Lower lobe of right lung (tissue), 2 donors: ENCODE measurements around the gene TMEM74B. TPM values are rescaled to one million over a fixed set of nuclear protein-coding genes. Genes with fewer than 3 reads are reported as not detected.
"Not testable (repeated sequence)": the region's sequence is repeated elsewhere in the genome, so short reads cannot be mapped to it uniquely, and the experiment has no call there.

Experiments
- ATAC-seq, 2 donors: fragments of 200-7000 bp; cut with Tn5 transposase; one replicate each; pipeline ENCODE4 v1.9.1; 2020 to 2022; ENCODE audit warnings: mild to moderate bottlenecking in 2 of 2, moderate library complexity in 2 of 2
- DNase-seq: peaks from one replicate; pipeline ENCODE4 v3.0.0-alpha.2; 2020
- H3K27ac ChIP-seq: fragments of 200-600 bp; one replicate; pipeline ENCODE4 v1.8.0; 2022
- H3K27me3 ChIP-seq: fragments of 200-600 bp; one replicate; pipeline ENCODE4 v1.8.0; 2022; ENCODE audit warnings: low read depth
- H3K36me3 ChIP-seq: fragments of 200-600 bp; one replicate; pipeline ENCODE4 v1.8.0; 2022; ENCODE audit warnings: mild to moderate bottlenecking
- H3K4me1 ChIP-seq: fragments of 200-600 bp; one replicate; pipeline ENCODE4 v1.8.0; 2022
- H3K4me3 ChIP-seq: fragments of 200-600 bp; one replicate; pipeline ENCODE4 v1.8.0; 2022; ENCODE audit warnings: mild to moderate bottlenecking
- H3K9me3 ChIP-seq: fragments of 200-600 bp; one replicate; pipeline ENCODE4 v1.8.0; 2022
- CTCF ChIP-seq: fragments of 200-600 bp; IDR thresholded peaks from one replicate; pipeline ENCODE4 v1.8.0; 2022; ENCODE audit warnings: antibody characterized with exemption, mild to moderate bottlenecking
- intact Hi-C: fragments of 100-400 bp; cut with DNase I; formaldehyde crosslinking; loops from one replicate; pipeline ENCODE4 v1.11.0; 2022
- total RNA-seq: library from RNA; stranded (reverse); fragmentation: NEBNext Ultra II Directional; extraction: Animal tissue kit (Norgen Biotek cat#: 25700); gene quantifications from one replicate; pipeline ENCODE4 v1.2.1, GENCODE V29; 2021
- donor health status: DM: no; HTN: yes; CAD: no; lungs with severe emphysema.

The TMEM74B gene
- total RNA-seq, 1 donor from 2014 or later, result 15.8 TPM

DNA sequence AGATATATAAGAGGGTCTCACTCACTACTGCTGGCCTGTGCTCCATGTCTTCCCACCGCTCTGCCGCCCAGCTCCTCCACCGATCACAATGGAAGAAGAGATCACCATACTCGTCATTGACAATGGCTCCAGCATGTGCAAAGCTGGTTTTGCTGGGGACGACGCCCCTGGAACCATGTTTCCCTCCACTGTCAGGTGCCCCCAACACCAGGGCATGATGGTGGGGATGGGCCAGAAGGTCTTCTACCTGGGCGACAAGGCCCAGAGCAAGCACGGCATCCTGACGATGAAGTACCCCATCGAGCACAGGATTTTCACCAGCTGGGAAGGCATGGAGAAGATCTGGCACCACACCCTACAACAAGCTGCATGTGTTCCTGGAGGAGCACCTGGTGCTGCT is 24.3 kb downstream of the TMEM74B start:
- no peak for TF ChIP-seq CTCF
- Histone ChIP-seq H3K27me3 (no peaks in the 10 kb centered on the region), H3K4me3 (no peak overlapping the region), H3K27ac (no peak overlapping the region), H3K4me1 (no peaks in the 10 kb centered on the region), H3K9me3 (no peaks in the 10 kb centered on the region), H3K36me3 (peaks cover 74% of the 10 kb centered on the region)
- intact Hi-C loops, result no loop called here
- ATAC-seq, result no peak
- DNase-seq, result no peak

DNA sequence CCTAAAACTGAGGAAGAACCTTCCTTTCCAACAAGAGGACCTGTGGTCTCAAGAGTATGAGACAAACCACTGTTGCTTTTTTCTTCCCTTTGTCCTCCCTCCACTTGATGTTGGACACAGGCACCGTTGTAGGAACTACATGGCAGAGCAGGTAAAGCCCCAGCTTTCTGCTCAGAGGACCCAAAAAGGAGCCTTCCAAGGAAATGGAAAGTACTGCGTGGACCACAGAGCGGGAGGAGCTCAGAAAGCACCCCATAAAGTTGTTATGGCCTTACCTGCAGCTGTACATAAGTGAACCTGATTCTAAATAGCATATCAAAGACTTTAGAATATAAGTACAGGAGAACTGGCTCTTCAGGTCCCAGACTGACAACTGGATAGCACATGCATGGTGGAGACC is 29.4 kb downstream of the TMEM74B start:
- no peak for TF ChIP-seq CTCF
- DNase-seq (no peak), ATAC-seq (no peak)
- Histone ChIP-seq H3K4me1 (no peaks in the 10 kb centered on the region), H3K4me3 (no peak overlapping the region), H3K36me3 (peaks cover 58% of the 10 kb centered on the region), H3K27ac (no peak overlapping the region), H3K9me3 (no peaks in the 10 kb centered on the region), H3K27me3 (no peaks in the 10 kb centered on the region)
- intact Hi-C loops, result no loop called here

- H3K27ac ChIP-seq, result no peak overlapping the region
- no peaks in the 10 kb centered on the region for H3K9me3 ChIP-seq
- ATAC-seq (no peak), DNase-seq (no peak)
- H3K4me3 ChIP-seq, result no peak overlapping the region
- H3K27me3 ChIP-seq, result no peaks in the 10 kb centered on the region
- H3K36me3 ChIP-seq, result peaks cover 51% of the 10 kb centered on the region
- intact Hi-C loops, result no loop called here
- TF ChIP-seq CTCF, result no peak
- no peaks in the 10 kb centered on the region for H3K4me1 ChIP-seq
Measured at GRCh38 chr20:1154691-1155090, 30.1 kb downstream of the TMEM74B start.

DNA sequence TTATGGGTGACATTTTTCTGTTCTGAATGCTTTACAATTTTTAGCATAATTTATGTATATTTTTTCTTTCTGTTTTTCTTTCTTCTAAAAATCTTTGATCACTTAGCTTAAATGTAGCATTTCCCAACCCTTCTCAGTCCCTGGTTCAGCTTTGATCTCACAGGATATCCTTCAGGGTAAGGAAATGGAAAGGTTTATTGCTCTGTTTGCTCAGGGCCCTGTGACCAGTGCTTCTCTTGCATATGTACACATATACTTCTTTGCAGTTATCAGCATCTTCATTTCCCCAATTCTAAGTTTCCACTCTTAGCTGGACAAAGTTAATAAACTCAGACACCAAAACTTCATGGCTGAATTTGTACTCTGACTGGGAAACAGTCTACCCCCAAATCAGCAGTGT is 30.6 kb downstream of the TMEM74B start:
- intact Hi-C loops, result no loop called here
- H3K4me1 ChIP-seq, result no peaks in the 10 kb centered on the region
- DNase-seq, result no peak
- H3K27ac ChIP-seq, result no peak overlapping the region
- ATAC-seq, result no peak
- H3K27me3 ChIP-seq, result no peaks in the 10 kb centered on the region
- H3K4me3 ChIP-seq, result no peak overlapping the region
- no peaks in the 10 kb centered on the region for H3K9me3 ChIP-seq
- no peak for TF ChIP-seq CTCF
- peaks cover 48% of the 10 kb centered on the region for H3K36me3 ChIP-seq

GRCh38 chr20:1150968-1151367 is 33.8 kb downstream of the TMEM74B start:
- ATAC-seq, result no peak
- no peaks in the 10 kb centered on the region for H3K9me3 ChIP-seq
- no peak overlapping the region for H3K27ac ChIP-seq
- intact Hi-C loops, result no loop called here
- TF ChIP-seq CTCF, result no peak
- no peaks in the 10 kb centered on the region for H3K27me3 ChIP-seq
- DNase-seq, result no peak
- no peak overlapping the region for H3K4me3 ChIP-seq
- no peaks in the 10 kb centered on the region for H3K4me1 ChIP-seq
- H3K36me3 ChIP-seq, result peaks cover 64% of the 10 kb centered on the region

DNA sequence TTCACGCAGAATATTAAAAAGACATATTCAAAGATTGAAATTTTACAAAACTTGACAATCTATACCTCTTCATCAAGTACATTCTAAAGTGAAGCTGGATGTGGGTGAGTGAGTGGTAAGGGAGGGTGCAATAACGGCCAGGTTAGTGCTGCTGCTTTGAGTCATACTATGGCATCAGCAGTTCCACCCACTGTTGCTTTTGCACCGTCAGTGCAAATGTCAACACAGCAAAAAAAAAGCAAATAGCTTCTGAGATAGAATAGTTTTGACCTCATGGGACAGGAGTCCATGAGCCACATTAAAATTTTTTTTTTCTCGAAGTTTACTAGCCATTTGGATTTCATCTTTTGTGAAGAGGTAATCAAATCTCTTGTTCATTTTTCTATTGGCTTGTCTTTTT is 34.6 kb downstream of the TMEM74B start:
- ATAC-seq (no peak), DNase-seq (no peak)
- no peaks in the 10 kb centered on the region for H3K27me3 ChIP-seq
- TF ChIP-seq CTCF, result no peak
- intact Hi-C loops, result no loop called here
- H3K27ac ChIP-seq, result no peak overlapping the region
- H3K36me3 ChIP-seq, result peaks cover 64% of the 10 kb centered on the region
- no peak overlapping the region for H3K4me3 ChIP-seq
- H3K9me3 ChIP-seq, result no peaks in the 10 kb centered on the region
- no peaks in the 10 kb centered on the region for H3K4me1 ChIP-seq

- H3K27me3 ChIP-seq, H3K4me3 ChIP-seq, H3K9me3 ChIP-seq, H3K4me1 ChIP-seq, H3K27ac ChIP-seq, DNase-seq, intact Hi-C loops: not testable (repeated sequence)
- ATAC-seq, result peak in 1 of 2 donors; percentile 14
- H3K36me3 ChIP-seq, result peaks cover 64% of the 10 kb centered on the region
Measured at GRCh38 chr20:1149812-1150211, 35.0 kb downstream of the TMEM74B start.
